Panc1 (cell line): ENCODE results near the gene CASP12.

Experiments used
- POLR2AphosphoS5 ChIP-seq: IDR thresholded peaks from 2 replicates; pipeline ENCODE4 v1.6.1; 2012; ENCODE audit warnings: mild to moderate bottlenecking, low read depth, low read length, moderate library complexity
- TCF7L2 ChIP-seq: IDR thresholded peaks from 2 replicates; pipeline ENCODE4 v1.6.1; 2011; ENCODE audit warnings: mild to moderate bottlenecking, low read depth, low read length, inconsistent platforms
- TF ChIP-seq, protein P1 (sequence below): fragments of 450-650 bp; IDR thresholded peaks from 2 replicates; pipeline ENCODE4 v1.5.1; 2017; ENCODE audit warnings: mild to moderate bottlenecking
- TF ChIP-seq, protein P2 (sequence below), 2 experiments: IDR thresholded peaks; 2 replicates each; pipeline ENCODE4 v1.6.1; 2011 to 2012; ENCODE audit warnings: low read depth in 2 of 2, control low read depth in 1 of 2, low read length in 1 of 2, mild to moderate bottlenecking in 1 of 2, moderate library complexity in 1 of 2; ENCODE audit not compliant: insufficient read depth in 1 of 2

DNA sequence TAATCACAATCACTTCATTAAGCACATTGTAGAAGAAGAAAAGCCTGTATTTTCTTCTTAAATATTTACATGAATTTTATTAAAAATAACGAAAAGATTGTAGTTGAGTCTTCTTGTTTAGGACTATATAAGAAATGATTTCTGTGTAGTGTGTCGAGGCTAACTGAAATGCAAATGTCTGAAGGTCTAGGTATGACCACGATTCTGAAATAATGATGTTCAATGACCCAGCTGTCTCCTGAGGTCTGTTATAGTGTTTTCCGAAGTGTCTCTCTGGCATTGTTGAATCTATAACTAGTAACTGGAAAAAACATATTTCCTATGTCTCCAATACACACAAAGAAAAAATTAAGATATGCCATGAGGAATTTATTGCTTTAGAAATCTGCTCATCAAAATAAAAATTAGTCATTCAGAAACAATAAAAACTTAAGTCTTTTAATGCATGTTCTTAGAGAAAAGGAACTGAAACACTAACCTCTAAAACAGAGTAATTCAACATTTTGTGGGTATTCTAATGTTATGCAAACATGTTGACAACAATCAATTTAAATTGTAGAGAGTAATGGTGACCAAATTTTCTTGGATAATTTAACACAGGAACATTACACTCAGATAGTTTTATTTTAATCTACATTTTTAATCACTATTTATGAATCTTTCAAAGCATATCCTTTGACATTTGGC lies 55.0 kb downstream of the CASP12 start:
- TF ChIP-seq, protein P1, sequence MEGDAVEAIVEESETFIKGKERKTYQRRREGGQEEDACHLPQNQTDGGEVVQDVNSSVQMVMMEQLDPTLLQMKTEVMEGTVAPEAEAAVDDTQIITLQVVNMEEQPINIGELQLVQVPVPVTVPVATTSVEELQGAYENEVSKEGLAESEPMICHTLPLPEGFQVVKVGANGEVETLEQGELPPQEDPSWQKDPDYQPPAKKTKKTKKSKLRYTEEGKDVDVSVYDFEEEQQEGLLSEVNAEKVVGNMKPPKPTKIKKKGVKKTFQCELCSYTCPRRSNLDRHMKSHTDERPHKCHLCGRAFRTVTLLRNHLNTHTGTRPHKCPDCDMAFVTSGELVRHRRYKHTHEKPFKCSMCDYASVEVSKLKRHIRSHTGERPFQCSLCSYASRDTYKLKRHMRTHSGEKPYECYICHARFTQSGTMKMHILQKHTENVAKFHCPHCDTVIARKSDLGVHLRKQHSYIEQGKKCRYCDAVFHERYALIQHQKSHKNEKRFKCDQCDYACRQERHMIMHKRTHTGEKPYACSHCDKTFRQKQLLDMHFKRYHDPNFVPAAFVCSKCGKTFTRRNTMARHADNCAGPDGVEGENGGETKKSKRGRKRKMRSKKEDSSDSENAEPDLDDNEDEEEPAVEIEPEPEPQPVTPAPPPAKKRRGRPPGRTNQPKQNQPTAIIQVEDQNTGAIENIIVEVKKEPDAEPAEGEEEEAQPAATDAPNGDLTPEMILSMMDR: no peak
- TF ChIP-seq POLR2AphosphoS5 (no peak), TCF7L2 (no peak)
- TF ChIP-seq, protein P2, sequence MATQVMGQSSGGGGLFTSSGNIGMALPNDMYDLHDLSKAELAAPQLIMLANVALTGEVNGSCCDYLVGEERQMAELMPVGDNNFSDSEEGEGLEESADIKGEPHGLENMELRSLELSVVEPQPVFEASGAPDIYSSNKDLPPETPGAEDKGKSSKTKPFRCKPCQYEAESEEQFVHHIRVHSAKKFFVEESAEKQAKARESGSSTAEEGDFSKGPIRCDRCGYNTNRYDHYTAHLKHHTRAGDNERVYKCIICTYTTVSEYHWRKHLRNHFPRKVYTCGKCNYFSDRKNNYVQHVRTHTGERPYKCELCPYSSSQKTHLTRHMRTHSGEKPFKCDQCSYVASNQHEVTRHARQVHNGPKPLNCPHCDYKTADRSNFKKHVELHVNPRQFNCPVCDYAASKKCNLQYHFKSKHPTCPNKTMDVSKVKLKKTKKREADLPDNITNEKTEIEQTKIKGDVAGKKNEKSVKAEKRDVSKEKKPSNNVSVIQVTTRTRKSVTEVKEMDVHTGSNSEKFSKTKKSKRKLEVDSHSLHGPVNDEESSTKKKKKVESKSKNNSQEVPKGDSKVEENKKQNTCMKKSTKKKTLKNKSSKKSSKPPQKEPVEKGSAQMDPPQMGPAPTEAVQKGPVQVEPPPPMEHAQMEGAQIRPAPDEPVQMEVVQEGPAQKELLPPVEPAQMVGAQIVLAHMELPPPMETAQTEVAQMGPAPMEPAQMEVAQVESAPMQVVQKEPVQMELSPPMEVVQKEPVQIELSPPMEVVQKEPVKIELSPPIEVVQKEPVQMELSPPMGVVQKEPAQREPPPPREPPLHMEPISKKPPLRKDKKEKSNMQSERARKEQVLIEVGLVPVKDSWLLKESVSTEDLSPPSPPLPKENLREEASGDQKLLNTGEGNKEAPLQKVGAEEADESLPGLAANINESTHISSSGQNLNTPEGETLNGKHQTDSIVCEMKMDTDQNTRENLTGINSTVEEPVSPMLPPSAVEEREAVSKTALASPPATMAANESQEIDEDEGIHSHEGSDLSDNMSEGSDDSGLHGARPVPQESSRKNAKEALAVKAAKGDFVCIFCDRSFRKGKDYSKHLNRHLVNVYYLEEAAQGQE (IDR thresholded peaks at IDR 0.05; ENCODE audit: insufficient read depth in 1 of 2, low read depth in 2 of 2, low read length in 1 of 2): no peak
